Caco-2 (cell line): ENCODE measurements around the gene PCBP3. TPM values are rescaled to one million over a fixed set of nuclear protein-coding genes. Genes with fewer than 3 reads are reported as not detected.

Experiments
- BruUV-seq: library from RNA; stranded (reverse); fragments of 400-500 nt; replicated peaks from 2 replicates; lab custom pipeline; 2021; lab: Mats Ljungman, UMichigan
- CTCF ChIA-PET: fragments of 300-600 bp; sonication (Branson Sonifier 250); formaldehyde crosslinking; loops from one replicate; lab custom pipeline; 2022; ENCODE audit warnings: antibody characterized with exemption; lab: Charles Lee
- POLR2A ChIA-PET: fragments of 300-600 bp; sonication (Branson Sonifier 250); formaldehyde crosslinking; loops from one replicate; lab custom pipeline; 2022; ENCODE audit warnings: antibody characterized with exemption; lab: Charles Lee
- DNase-seq, 2 experiments: peaks; one replicate each; pipeline versions ENCODE4 v3.0.0 to v3.0.0-alpha.2; 2020 to 2022
- H3K27me3 ChIP-seq: replicated peaks from 2 replicates; pipeline ENCODE4 v1.6.0; 2011; ENCODE audit warnings: low read length; ENCODE audit not compliant: control insufficient read depth, insufficient read depth
- H3K36me3 ChIP-seq: 2 replicates; pipeline ENCODE4 v1.5.1; 2011; ENCODE audit warnings: low read length; ENCODE audit not compliant: control insufficient read depth, insufficient read depth
- H3K4me1 ChIP-seq: fragments of 250-450 bp; sonication (Bioruptor Pico); 2 replicates; pipeline ENCODE4 v1.5.1; 2020; ENCODE audit warnings: mild to moderate bottlenecking
- H3K4me3 ChIP-seq: 2 replicates; pipeline ENCODE4 v1.5.1; 2011; ENCODE audit warnings: low read depth, mild to moderate bottlenecking, control low read depth, low read length
- H3K9me3 ChIP-seq: fragments of 250-450 bp; sonication (Bioruptor Pico); 2 replicates; pipeline ENCODE4 v1.5.1; 2020; ENCODE audit warnings: mild to moderate bottlenecking, moderate library complexity
- H3K27ac Mint-ChIP-seq: one replicate; pipeline ENCODE4 v1.8.0; 2022; ENCODE audit warnings: mixed read lengths; ENCODE audit not compliant: unreplicated experiment
- H3K27me3 Mint-ChIP-seq: one replicate; pipeline ENCODE4 v1.8.0; 2022; ENCODE audit warnings: mixed read lengths; ENCODE audit not compliant: insufficient read depth, unreplicated experiment
- H3K36me3 Mint-ChIP-seq: one replicate; pipeline ENCODE4 v1.8.0; 2022; ENCODE audit warnings: mild to moderate bottlenecking, mixed read lengths; ENCODE audit not compliant: insufficient read depth, unreplicated experiment
- H3K4me1 Mint-ChIP-seq: one replicate; pipeline ENCODE4 v1.8.0; 2022; ENCODE audit warnings: low read depth, mixed read lengths; ENCODE audit not compliant: unreplicated experiment
- H3K4me3 Mint-ChIP-seq: one replicate; pipeline ENCODE4 v1.8.0; 2022; ENCODE audit warnings: mild to moderate bottlenecking, moderate library complexity, mixed read lengths; ENCODE audit not compliant: unreplicated experiment
- H3K9me3 Mint-ChIP-seq: one replicate; pipeline ENCODE4 v1.8.0; 2022; ENCODE audit warnings: mixed read lengths; ENCODE audit not compliant: unreplicated experiment
- CTCF ChIP-seq, 2 experiments: fragments of 200-600 bp in 1 of 2; IDR thresholded peaks; 1 replicate in 1 of 2; 2 replicates in 1 of 2; pipeline versions ENCODE4 v1.5.1 to v1.8.0; 2011 to 2022; ENCODE audit warnings: antibody characterized with exemption in 1 of 2, control low read depth in 1 of 2, inconsistent platforms in 1 of 2, low read depth in 1 of 2, low read length in 1 of 2, mild to moderate bottlenecking in 1 of 2, moderate library complexity in 1 of 2; ENCODE audit not compliant: insufficient read depth in 1 of 2, severe bottlenecking in 1 of 2, unreplicated experiment in 1 of 2
- intact Hi-C: fragments of 100-400 bp; cut with micrococcal nuclease; formaldehyde crosslinking; loops from one replicate; pipeline ENCODE4 v1.10.0; 2022; ENCODE audit not compliant: unreplicated experiment
- total RNA-seq: library from RNA; stranded (reverse); gene quantifications from 2 replicates; pipeline ENCODE4 v1.2.3, GENCODE V29; 2022

PCBP3 gene
- total RNA-seq, 1 experiment from 2014 or later = 0.75 TPM

- CTCF ChIA-PET = interaction anchor here (0.6 to 0.7 kb wide), 2 partner anchors 220 to 653 kb away, joined by 3 to 4 read pairs; no protein-coding TSS in a partner anchor
- no peak overlapping the region for H3K27ac Mint-ChIP-seq
- no peaks in the 10 kb centered on the region; the same call in 1 of the 2 replicates for H3K27me3 ChIP-seq
- intact Hi-C loops = no loop called here
- no peaks in the 10 kb centered on the region for H3K9me3 Mint-ChIP-seq
- H3K4me3 Mint-ChIP-seq = no peak overlapping the region
- no peaks in the 10 kb centered on the region for H3K9me3 ChIP-seq
- no peaks in the 10 kb centered on the region for H3K36me3 Mint-ChIP-seq
- peaks cover 26% of the 10 kb centered on the region for H3K27me3 Mint-ChIP-seq
- no TSS peak for BruUV-seq
- TF ChIP-seq CTCF (IDR thresholded peaks at IDR 0.05; ENCODE audit: insufficient read depth in 1 of 2, low read depth in 1 of 2, low read length in 1 of 2, severe bottlenecking in 1 of 2, unreplicated experiment in 1 of 2) = no peak
- no peaks in the 10 kb centered on the region for H3K36me3 ChIP-seq
- no peak overlapping the region for H3K4me3 ChIP-seq
- POLR2A ChIA-PET = no interaction called here
- H3K4me1 Mint-ChIP-seq = no peaks in the 10 kb centered on the region
- H3K4me1 ChIP-seq = peaks cover 6% of the 10 kb centered on the region; the same call in 1 of the 2 replicates
- no peak for DNase-seq
Observed at GRCh38 chr21:45791562-45792418, 148.3 kb downstream of the PCBP3 start.

- no peaks in the 10 kb centered on the region for H3K9me3 ChIP-seq
- H3K9me3 Mint-ChIP-seq = no peaks in the 10 kb centered on the region
- H3K4me3 Mint-ChIP-seq = no peak overlapping the region
- no peaks in the 10 kb centered on the region for H3K4me1 Mint-ChIP-seq
- CTCF ChIA-PET = no interaction called here
- H3K4me1 ChIP-seq = peaks cover 6% of the 10 kb centered on the region; the same call in 1 of the 2 replicates
- TF ChIP-seq CTCF (IDR thresholded peaks at IDR 0.05; ENCODE audit: insufficient read depth in 1 of 2, low read depth in 1 of 2, low read length in 1 of 2, severe bottlenecking in 1 of 2, unreplicated experiment in 1 of 2) = no peak
- no peaks in the 10 kb centered on the region for H3K36me3 ChIP-seq
- intact Hi-C loops = no loop called here
- H3K27me3 Mint-ChIP-seq = peaks cover 26% of the 10 kb centered on the region
- H3K27me3 ChIP-seq = no peaks in the 10 kb centered on the region; the same call in 1 of the 2 replicates
- no TSS peak for BruUV-seq
- DNase-seq = no peak
- H3K4me3 ChIP-seq = no peak overlapping the region
- no peaks in the 10 kb centered on the region for H3K36me3 Mint-ChIP-seq
- POLR2A ChIA-PET = no interaction called here
- H3K27ac Mint-ChIP-seq = no peak overlapping the region
Observed at GRCh38 chr21:45792682-45793383, 149.3 kb downstream of the PCBP3 start.

GRCh38 chr21:45794027-45794426 is 150.5 kb downstream of the PCBP3 start:
- no peaks in the 10 kb centered on the region for H3K4me1 Mint-ChIP-seq
- Histone ChIP-seq H3K4me3 (no peak overlapping the region), H3K9me3 (no peaks in the 10 kb centered on the region), H3K27me3 (no peaks in the 10 kb centered on the region; the same call in 1 of the 2 replicates), H3K4me1 (peaks cover 6% of the 10 kb centered on the region; the same call in 1 of the 2 replicates), H3K36me3 (no peaks in the 10 kb centered on the region)
- CTCF ChIA-PET = no interaction called here
- no peak for DNase-seq
- H3K36me3 Mint-ChIP-seq = no peaks in the 10 kb centered on the region
- no peak overlapping the region for H3K4me3 Mint-ChIP-seq
- H3K27ac Mint-ChIP-seq = no peak overlapping the region
- intact Hi-C loops = no loop called here
- H3K9me3 Mint-ChIP-seq = no peaks in the 10 kb centered on the region
- no TSS peak for BruUV-seq
- peaks cover 23% of the 10 kb centered on the region for H3K27me3 Mint-ChIP-seq
- TF ChIP-seq CTCF (IDR thresholded peaks at IDR 0.05; ENCODE audit: insufficient read depth in 1 of 2, low read depth in 1 of 2, low read length in 1 of 2, severe bottlenecking in 1 of 2, unreplicated experiment in 1 of 2) = no peak
- POLR2A ChIA-PET = no interaction called here
